WI38 (cell line): ENCODE results near the gene EHHADH.

Source experiments
- H3K4me3 ChIP-seq: 2 replicates; pipeline ENCODE4 v1.5.1; 2011; ENCODE audit warnings: low read depth, mild to moderate bottlenecking, control low read depth, low read length
- TF ChIP-seq, protein P1 (sequence below): IDR thresholded peaks from 2 replicates; pipeline ENCODE4 v1.5.1; 2012; ENCODE audit warnings: low read depth, mild to moderate bottlenecking, control low read depth, low read length

The EHHADH gene

GRCh38 chr3:185153861-185154629 is 99.8 kb downstream of the EHHADH start:
- TF ChIP-seq, protein P1, sequence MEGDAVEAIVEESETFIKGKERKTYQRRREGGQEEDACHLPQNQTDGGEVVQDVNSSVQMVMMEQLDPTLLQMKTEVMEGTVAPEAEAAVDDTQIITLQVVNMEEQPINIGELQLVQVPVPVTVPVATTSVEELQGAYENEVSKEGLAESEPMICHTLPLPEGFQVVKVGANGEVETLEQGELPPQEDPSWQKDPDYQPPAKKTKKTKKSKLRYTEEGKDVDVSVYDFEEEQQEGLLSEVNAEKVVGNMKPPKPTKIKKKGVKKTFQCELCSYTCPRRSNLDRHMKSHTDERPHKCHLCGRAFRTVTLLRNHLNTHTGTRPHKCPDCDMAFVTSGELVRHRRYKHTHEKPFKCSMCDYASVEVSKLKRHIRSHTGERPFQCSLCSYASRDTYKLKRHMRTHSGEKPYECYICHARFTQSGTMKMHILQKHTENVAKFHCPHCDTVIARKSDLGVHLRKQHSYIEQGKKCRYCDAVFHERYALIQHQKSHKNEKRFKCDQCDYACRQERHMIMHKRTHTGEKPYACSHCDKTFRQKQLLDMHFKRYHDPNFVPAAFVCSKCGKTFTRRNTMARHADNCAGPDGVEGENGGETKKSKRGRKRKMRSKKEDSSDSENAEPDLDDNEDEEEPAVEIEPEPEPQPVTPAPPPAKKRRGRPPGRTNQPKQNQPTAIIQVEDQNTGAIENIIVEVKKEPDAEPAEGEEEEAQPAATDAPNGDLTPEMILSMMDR = no peak
- no peak overlapping the region for H3K4me3 ChIP-seq

GRCh38 chr3:185153171-185153771 is 100.6 kb downstream of the EHHADH start:
- TF ChIP-seq, protein P1 = no peak
- H3K4me3 ChIP-seq = peak overlapping the region; percentile 44

- H3K4me3 ChIP-seq = peak within 1 kb of the TSS; percentile 44
- TF ChIP-seq, protein P1 = no peak
These were observed 101.3 kb downstream of the EHHADH start, which contains the start of gene C3orf70 for GRCh38 chr3:185152410-185153170. TSS of gene C3orf70 (minus strand) at chr3:185153060. CDS start at chr3:185152823, 237 bp downstream.

DNA sequence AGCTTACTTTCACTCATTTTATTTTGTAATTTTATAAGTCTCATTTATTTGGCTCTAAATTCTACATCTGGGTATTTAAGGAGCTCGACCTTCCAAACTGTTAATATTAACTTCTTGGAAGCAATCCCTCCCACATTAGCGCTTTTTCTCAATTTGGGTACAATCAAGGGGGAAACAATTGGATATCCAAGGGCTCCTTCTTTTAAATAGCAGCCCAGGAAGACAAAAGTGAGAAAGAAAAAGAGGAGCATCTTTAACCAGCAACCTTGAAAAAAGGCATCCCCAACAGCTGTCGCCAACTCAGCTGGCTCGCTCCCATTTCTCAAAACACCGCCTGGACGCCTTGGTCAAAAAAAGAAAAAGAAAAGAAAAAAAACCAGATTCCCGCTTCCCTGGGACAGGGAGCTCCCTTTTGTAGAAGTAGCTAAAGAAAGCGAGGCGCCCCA is 101.9 kb downstream of the EHHADH start:
- peak overlapping the region; percentile 44 for H3K4me3 ChIP-seq
- TF ChIP-seq, protein P1 = no peak

DNA sequence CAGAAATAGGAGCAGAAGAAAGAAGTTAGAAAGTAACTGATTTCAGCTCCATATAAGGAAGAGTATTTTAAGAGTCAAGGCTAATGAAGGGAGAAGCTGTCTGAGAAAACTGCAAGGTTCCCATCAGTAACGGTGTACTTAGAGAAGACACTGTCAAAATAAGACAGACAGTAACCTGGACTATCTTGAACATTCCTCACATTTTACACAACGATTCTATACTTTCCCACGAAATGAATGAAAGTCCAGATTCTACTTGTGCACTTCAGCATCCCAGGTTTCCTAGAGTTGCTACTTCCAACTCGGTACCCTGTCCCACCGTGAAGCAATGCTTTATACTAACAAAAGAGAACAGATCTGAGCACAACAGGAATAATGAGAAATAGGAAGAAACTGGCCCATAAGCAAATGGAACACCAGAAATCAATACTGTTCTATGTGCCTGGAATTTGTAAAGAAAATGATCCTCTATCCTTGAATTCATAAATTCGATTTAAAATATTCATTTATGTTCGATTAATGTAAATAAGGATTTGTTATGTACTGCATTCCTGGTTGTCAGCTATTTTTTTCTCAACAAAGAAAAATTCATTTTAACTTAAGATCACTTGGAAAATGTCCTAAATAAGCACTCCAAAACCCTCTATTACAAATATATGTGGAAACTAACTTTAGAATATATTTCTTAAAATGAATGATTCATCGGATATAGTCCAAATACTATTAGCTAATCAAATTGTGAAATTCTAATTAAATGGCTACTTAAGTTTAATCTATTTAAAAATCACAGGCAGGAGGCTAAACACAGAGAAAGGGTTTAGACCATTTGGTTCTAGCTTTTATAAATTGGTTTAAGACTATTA is 102.5 kb downstream of the EHHADH start:
- H3K4me3 ChIP-seq = no peak overlapping the region
- TF ChIP-seq, protein P1 = no peak

DNA sequence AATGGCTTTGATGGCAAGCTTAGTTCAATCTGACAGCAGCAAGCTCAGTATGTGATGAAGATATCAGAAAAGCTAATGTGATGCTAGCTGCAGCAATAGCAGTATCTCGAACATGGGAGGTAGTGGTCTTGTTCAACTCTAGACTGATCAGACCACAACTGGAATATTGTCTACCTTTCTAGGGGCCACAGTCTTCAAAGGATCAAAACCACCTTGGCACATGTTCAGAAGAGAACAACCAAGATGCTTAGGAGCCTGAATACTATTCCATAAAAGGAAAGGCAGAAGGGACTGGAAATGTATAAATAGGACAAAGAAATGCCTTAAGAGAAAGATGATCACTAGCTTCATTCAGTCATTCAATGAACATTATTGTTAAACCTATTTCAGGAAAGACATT is 103.3 kb downstream of the EHHADH start:
- H3K4me3 ChIP-seq = no peak overlapping the region
- TF ChIP-seq, protein P1 = no peak
